IPS-NIHi11 (cell line): Measurements from ENCODE around the gene PPP4C.
"Not testable (repeated sequence)": the region's sequence is repeated elsewhere in the genome, so short reads cannot be mapped to it uniquely, and the experiment has no call there.

ENCODE experiments used
- DNase-seq: peaks from one replicate; pipeline ENCODE4 v3.0.0; 2012; ENCODE audit warnings: mixed read lengths, low spot score

The PPP4C gene

GRCh38 chr16:30075503-30076275 lies at the start of gene PPP4C:
TSS of gene PPP4C (plus strand) at chr16:30075994. CDS start at chr16:30076378, 384 bp downstream.
- peak; percentile 98 for DNase-seq

- DNase-seq, result no peak
Measured at GRCh38 chr16:30026449-30026848, 49.3 kb upstream of the PPP4C start.

- DNase-seq, result no peak
Measured at GRCh38 chr16:30027588-30028437, 48.0 kb upstream of the PPP4C start.

GRCh38 chr16:30028438-30029076 lies 47.2 kb upstream of the PPP4C start:
- peak; percentile 72 for DNase-seq

GRCh38 chr16:30030011-30030685 lies 45.6 kb upstream of the PPP4C start:
- DNase-seq, result no peak

GRCh38 chr16:30030841-30031413 lies 44.9 kb upstream of the PPP4C start, which contains the start of gene TLCD3B:
TSS of gene TLCD3B (minus strand) at chr16:30031271. CDS start at chr16:30030527, 744 bp downstream.
- DNase-seq, result peak; percentile 57

GRCh38 chr16:30031477-30031918 lies 44.3 kb upstream of the PPP4C start:
- DNase-seq, result no peak

GRCh38 chr16:30032083-30032819 lies 43.5 kb upstream of the PPP4C start:
- DNase-seq, result peak; percentile 74

GRCh38 chr16:30033270-30033669 lies 42.5 kb upstream of the PPP4C start:
- DNase-seq, result no peak

- no peak for DNase-seq
Measured at GRCh38 chr16:30040221-30040620, 35.6 kb upstream of the PPP4C start.

GRCh38 chr16:30040690-30041089 lies 35.1 kb upstream of the PPP4C start:
- not testable (repeated sequence) for DNase-seq

GRCh38 chr16:30041841-30042240 lies 34.0 kb upstream of the PPP4C start:
- no peak for DNase-seq

GRCh38 chr16:30046178-30046577 lies 29.6 kb upstream of the PPP4C start:
- no peak for DNase-seq

GRCh38 chr16:30046588-30046987 lies 29.2 kb upstream of the PPP4C start:
- no peak for DNase-seq

- DNase-seq, result no peak
Measured at GRCh38 chr16:30049871-30050270, 25.9 kb upstream of the PPP4C start.

GRCh38 chr16:30051518-30051917 lies 24.3 kb upstream of the PPP4C start:
- no peak for DNase-seq

- peak; percentile 98 for DNase-seq
Measured at GRCh38 chr16:30052671-30053372, 23.0 kb upstream of the PPP4C start.

GRCh38 chr16:30053376-30054015 lies 22.3 kb upstream of the PPP4C start:
- DNase-seq, result peak; percentile 46

GRCh38 chr16:30054451-30054850 lies 21.3 kb upstream of the PPP4C start:
- DNase-seq, result no peak
